OCI-LY1 (cell line): ENCODE data around the gene NUDCD3.
A peak's percentile ranks its signal among the peaks of the same experiment; 100 is the strongest.

ENCODE experiments used
- H2AFZ ChIP-seq: fragments of 200-600 bp; sonication (generic), shearing (Covaris generic); 2 replicates; pipeline ENCODE4 v1.6.0; 2014; ENCODE audit warnings: antibody characterized with exemption, mild to moderate bottlenecking, low read length
- H3F3A ChIP-seq: fragments of 200-600 bp; sonication (generic), shearing (Covaris generic); 2 replicates; pipeline ENCODE4 v1.6.0; 2014; ENCODE audit warnings: mild to moderate bottlenecking, antibody characterized with exemption, low read length, moderate library complexity; ENCODE audit not compliant: insufficient read depth
- H3K27ac ChIP-seq: fragments of 200-600 bp; sonication (generic); 2 replicates; pipeline ENCODE4 v1.5.1; 2014; ENCODE audit warnings: low read length, mixed run types, mild to moderate bottlenecking, low read depth; ENCODE audit not compliant: poor library complexity, severe bottlenecking
- H3K27me3 ChIP-seq: fragments of 200-600 bp; sonication (generic); 2 replicates; pipeline ENCODE4 v1.6.0; 2014; ENCODE audit warnings: antibody characterized with exemption, mild to moderate bottlenecking, low read length, moderate library complexity; ENCODE audit not compliant: insufficient read depth
- H3K36me3 ChIP-seq: fragments of 200-600 bp; sonication (generic); 2 replicates; pipeline ENCODE4 v1.6.1; 2014; ENCODE audit warnings: mild to moderate bottlenecking, antibody characterized with exemption, low read length, moderate library complexity, mixed read lengths; ENCODE audit not compliant: insufficient read depth
- H3K4me1 ChIP-seq: fragments of 200-600 bp; sonication (generic); 2 replicates; pipeline ENCODE4 v1.5.1; 2014; ENCODE audit warnings: mild to moderate bottlenecking, low read length, moderate library complexity; ENCODE audit not compliant: insufficient read depth, severe bottlenecking
- H3K4me2 ChIP-seq: fragments of 200-600 bp; sonication (generic), shearing (Covaris generic); 2 replicates; pipeline ENCODE4 v1.6.1; 2014; ENCODE audit warnings: low read length
- H3K4me3 ChIP-seq: fragments of 200-600 bp; sonication (generic); 2 replicates; pipeline ENCODE4 v1.5.1; 2014; ENCODE audit warnings: low read length, low read depth, mild to moderate bottlenecking, mixed read lengths; ENCODE audit not compliant: poor library complexity, severe bottlenecking
- H3K79me2 ChIP-seq: fragments of 200-600 bp; shearing (Covaris generic); 2 replicates; pipeline ENCODE4 v1.6.1; 2016; ENCODE audit warnings: mixed run types, low read length, mixed read lengths; ENCODE audit not compliant: insufficient read depth
- H3K9ac ChIP-seq: fragments of 200-600 bp; sonication (generic), shearing (Covaris generic); 2 replicates; pipeline ENCODE4 v1.6.1; 2014; ENCODE audit warnings: mild to moderate bottlenecking, low read length, mixed read lengths
- H3K9me2 ChIP-seq: fragments of 200-600 bp; sonication (generic), shearing (Covaris generic); 2 replicates; pipeline ENCODE4 v1.6.1; 2014; ENCODE audit warnings: low read depth, mild to moderate bottlenecking, low read length, mixed read lengths
- H3K9me3 ChIP-seq: fragments of 200-600 bp; shearing (Covaris generic); 2 replicates; pipeline ENCODE4 v1.6.1; 2014; ENCODE audit warnings: low read length, mixed read lengths
- H4K20me1 ChIP-seq: fragments of 200-600 bp; sonication (generic), shearing (Covaris generic); 2 replicates; pipeline ENCODE4 v1.6.0; 2016; ENCODE audit warnings: mild to moderate bottlenecking, low read length; ENCODE audit not compliant: insufficient read depth
- CTCF ChIP-seq: fragments of 200-600 bp; sonication (generic), shearing (Covaris generic); IDR thresholded peaks from 2 replicates; pipeline ENCODE4 v1.5.1; 2017; ENCODE audit warnings: mild to moderate bottlenecking, antibody characterized with exemption, low read length, moderate library complexity, mixed read lengths
- EZH2 ChIP-seq: fragments of 200-600 bp; sonication (generic), shearing (Covaris generic); IDR thresholded peaks from 2 replicates; pipeline ENCODE4 v1.8.0; 2017; ENCODE audit warnings: borderline replicate concordance, mixed run types, mild to moderate bottlenecking, antibody characterized with exemption, low read length, moderate library complexity, mixed read lengths

Gene NUDCD3

GRCh38 chr7:44496385-44496784 lies 5.9 kb upstream of the NUDCD3 start:
- TF ChIP-seq CTCF (no peak), EZH2 (no peak)
- Histone ChIP-seq H3K9me2 (no peaks in the 10 kb centered on the region), H3K4me2 (no peak overlapping the region), H3K4me1 (peaks cover 1% of the 10 kb centered on the region), H3K9ac (no peak overlapping the region), H3K79me2 (no peaks in the 10 kb centered on the region), H3K36me3 (no peaks in the 10 kb centered on the region), H3K27ac (no peak overlapping the region), H3K4me3 (no peak overlapping the region), H3K27me3 (no peaks in the 10 kb centered on the region), H4K20me1 (no peaks in the 10 kb centered on the region), H2AFZ (no peak overlapping the region), H3F3A (no peaks in the 10 kb centered on the region), H3K9me3 (no peaks in the 10 kb centered on the region)

GRCh38 chr7:44494960-44495359 lies 4.5 kb upstream of the NUDCD3 start:
- no peaks in the 10 kb centered on the region for H3K36me3 ChIP-seq

GRCh38 chr7:44491229-44491628 lies 771 bp upstream of the NUDCD3 start:
- no peaks in the 10 kb centered on the region for H3K9me3 ChIP-seq
- TF ChIP-seq EZH2 (no peak), CTCF (no peak)
- peak overlapping the region; percentile 73; the same call in 1 of the 2 replicates for H2AFZ ChIP-seq
- H3K4me3 ChIP-seq = peak overlapping the region; percentile 75
- peak overlapping the region; percentile 87 for H3K27ac ChIP-seq
- peak overlapping the region; percentile 80 for H3K4me2 ChIP-seq
- peaks cover 34% of the 10 kb centered on the region for H3K79me2 ChIP-seq
- peaks cover 30% of the 10 kb centered on the region for H3K4me1 ChIP-seq
- H3K27me3 ChIP-seq = no peaks in the 10 kb centered on the region
- peaks cover 14% of the 10 kb centered on the region for H3K36me3 ChIP-seq
- peak overlapping the region; percentile 74 for H3K9ac ChIP-seq
- H3F3A ChIP-seq = no peaks in the 10 kb centered on the region
- H4K20me1 ChIP-seq = no peaks in the 10 kb centered on the region
- H3K9me2 ChIP-seq = no peaks in the 10 kb centered on the region

More at GRCh38 chr7:44494960-44495359, 4.5 kb upstream of the NUDCD3 start:
- no peak overlapping the region for H3K9ac ChIP-seq
- H4K20me1 ChIP-seq = no peaks in the 10 kb centered on the region
- H3K4me2 ChIP-seq = no peak overlapping the region
- H3K9me2 ChIP-seq = no peaks in the 10 kb centered on the region
- TF ChIP-seq CTCF = no peak
- TF ChIP-seq EZH2 = no peak
- no peak overlapping the region for H2AFZ ChIP-seq
- no peak overlapping the region for H3K4me3 ChIP-seq
- no peaks in the 10 kb centered on the region for H3K9me3 ChIP-seq
- H3K27ac ChIP-seq = no peak overlapping the region
- no peaks in the 10 kb centered on the region for H3K27me3 ChIP-seq
- peaks cover 2% of the 10 kb centered on the region for H3K79me2 ChIP-seq
- H3K4me1 ChIP-seq = peaks cover 7% of the 10 kb centered on the region
- H3F3A ChIP-seq = no peaks in the 10 kb centered on the region
